Adrenal gland (tissue), 12 donors: ENCODE measurements around the gene PTH2R. TPM values are rescaled to one million over a fixed set of nuclear protein-coding genes. Genes with fewer than 3 reads are reported as not detected.

Experiments
- DNase-seq, 7 donors: peaks; one replicate each; pipeline ENCODE4 v3.0.0-alpha.2; 2019 to 2020
- H3K27ac ChIP-seq, 5 donors: fragments of 200-600 bp; sonication (generic) in 4 of 5; 1 replicate in 3 of 5; 2 replicates in 2 of 5; pipeline versions ENCODE4 v1.5.1 to v1.8.0; 2016 to 2020; ENCODE audit warnings: mild to moderate bottlenecking in 1 of 5
- H3K27me3 ChIP-seq: fragments of 200-600 bp; 2 replicates; pipeline ENCODE4 v1.8.0; 2021
- H3K36me3 ChIP-seq, 2 donors: fragments of 200-600 bp; replicated peaks in 1 of 2; 1 replicate in 1 of 2; 2 replicates in 1 of 2; pipeline versions ENCODE4 v1.5.1 to v1.8.0; 2018 to 2022
- H3K4me1 ChIP-seq, 2 donors: fragments of 200-600 bp; replicated peaks in 1 of 2; 1 replicate in 1 of 2; 2 replicates in 1 of 2; pipeline versions ENCODE4 v1.5.1 to v1.8.0; 2018 to 2021
- H3K4me3 ChIP-seq, 4 donors: fragments of 200-600 bp; sonication (generic) in 3 of 4; one replicate each; pipeline ENCODE4 v1.5.1; 2016 to 2018
- H3K9me3 ChIP-seq, 3 donors: fragments of 200-600 bp; sonication (generic) in 1 of 3; replicated peaks in 1 of 3; 1 replicate in 2 of 3; 2 replicates in 1 of 3; pipeline versions ENCODE4 v1.5.1 to v1.8.0; 2016 to 2021
- POLR2A ChIP-seq, 2 donors: fragments of 450-650 bp; IDR thresholded peaks; one replicate each; pipeline ENCODE4 v1.6.1; 2017; ENCODE audit warnings: antibody characterized with exemption in 2 of 2, mild to moderate bottlenecking in 2 of 2, moderate library complexity in 1 of 2
- WGBS, 4 donors: extraction: QIAGEN DNeasy Blood & Tissue Kit in 2 of 4; methylation state at CpG; one replicate each; pipeline versions ENCODE4 v1.1.5 to v1.1.7; 2013 to 2017; 5-methylcytosine and 5-hydroxymethylcytosine counted together
- intact Hi-C, 2 donors: fragments of 100-400 bp; cut with DNase I; formaldehyde crosslinking; loops; one replicate each; pipeline versions ENCODE4 v1.14.1 to v1.15.0; 2022 to 2023
- polyA plus RNA-seq, 3 donors: library from polyadenylated mRNA; stranded (reverse); fragments of 200-250 nt in 2 of 3; fragments of 350-450 nt in 1 of 3; fragmentation: Illumina TruSeq in 1 of 3; extraction: RNeasy Lipid Tissue Mini Kit (QIAGEN cat#74804) in 1 of 3; gene quantifications; one replicate each; pipeline ENCODE4 v1.2.3, GENCODE V29; 2013 to 2014
- total RNA-seq, 9 donors: library from RNA; depleted of rRNA in 4 of 9; stranded (reverse); fragments of >200 nt in 4 of 9; fragments of 120-200 nt in 1 of 9; fragmentation: NEBNext Ultra II Directional in 1 of 9; extraction: Animal tissue kit (Norgen Biotek cat#: 25700) in 1 of 9; gene quantifications; one replicate each; pipeline versions ENCODE4 v1.1.0 to v1.2.4, GENCODE V29; 2013 to 2023
- TF ChIP-seq, protein P1 (sequence below), 6 experiments: fragments of 450-650 bp in 4 of 6; fragments of 200-600 bp in 2 of 6; sonication (generic) in 1 of 6; IDR thresholded peaks; 1 replicate in 5 of 6; 2 replicates in 1 of 6; pipeline versions ENCODE4 v1.5.1 to v1.8.0; 2016 to 2021; ENCODE audit warnings: antibody characterized with exemption in 6 of 6, mild to moderate bottlenecking in 2 of 6, moderate library complexity in 1 of 6
- donor health status: healthy with polysubstance abuse.
- donor health status: Bipolar disorder and iron deficiency.
- donor health status: DM: yes; HTN: yes; CAD: no.
- donor health status: DM: no; HTN: no; CAD: no.
- donor health status: DM: no; HTN: no; CAD: no.
- donor health status: DM: yes; HTN: yes; CAD: no.

The PTH2R gene
- total and polyA plus RNA-seq, 12 donors = 0.11 to 0.84 (median 0.28) TPM; not detected in 2

DNA sequence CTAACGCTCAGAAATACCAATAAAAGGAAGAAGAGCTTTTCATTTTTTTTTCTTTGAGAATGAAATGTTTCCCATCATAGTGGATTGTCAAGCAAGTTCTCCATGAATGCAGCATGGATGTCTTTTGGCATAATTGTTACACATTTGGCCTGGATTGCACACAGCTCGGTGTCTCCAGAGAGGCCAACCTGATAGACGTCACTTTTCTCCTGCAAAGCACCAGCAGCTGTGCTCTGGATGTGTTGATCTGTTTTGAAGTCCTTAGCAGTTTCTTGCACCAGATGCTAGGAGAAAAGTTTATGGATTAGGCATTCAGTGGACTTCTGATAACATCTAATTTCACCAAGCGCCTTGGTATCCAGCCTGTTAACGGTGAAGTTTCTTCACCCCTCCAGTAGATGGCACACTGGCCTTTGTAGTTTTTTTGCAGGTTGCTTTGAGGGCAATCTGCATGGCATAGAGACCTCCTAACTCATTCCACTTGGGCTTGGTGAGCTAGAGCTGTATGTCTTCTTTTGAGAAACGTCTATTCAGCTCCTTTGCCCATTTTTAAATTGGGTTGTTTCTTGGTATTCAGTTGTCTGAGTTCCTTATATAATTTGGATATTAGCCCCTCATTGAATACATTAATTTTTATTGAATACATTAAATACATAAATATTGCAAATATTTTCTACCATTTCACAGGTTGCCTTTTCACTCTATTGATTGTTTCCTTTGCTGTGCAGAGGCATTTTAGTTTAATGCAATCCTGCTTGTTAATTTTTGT, 59.7 kb downstream of the PTH2R start:
- peak; percentile 10 to 52 (median 22) for DNase-seq
- TF ChIP-seq, protein P1, sequence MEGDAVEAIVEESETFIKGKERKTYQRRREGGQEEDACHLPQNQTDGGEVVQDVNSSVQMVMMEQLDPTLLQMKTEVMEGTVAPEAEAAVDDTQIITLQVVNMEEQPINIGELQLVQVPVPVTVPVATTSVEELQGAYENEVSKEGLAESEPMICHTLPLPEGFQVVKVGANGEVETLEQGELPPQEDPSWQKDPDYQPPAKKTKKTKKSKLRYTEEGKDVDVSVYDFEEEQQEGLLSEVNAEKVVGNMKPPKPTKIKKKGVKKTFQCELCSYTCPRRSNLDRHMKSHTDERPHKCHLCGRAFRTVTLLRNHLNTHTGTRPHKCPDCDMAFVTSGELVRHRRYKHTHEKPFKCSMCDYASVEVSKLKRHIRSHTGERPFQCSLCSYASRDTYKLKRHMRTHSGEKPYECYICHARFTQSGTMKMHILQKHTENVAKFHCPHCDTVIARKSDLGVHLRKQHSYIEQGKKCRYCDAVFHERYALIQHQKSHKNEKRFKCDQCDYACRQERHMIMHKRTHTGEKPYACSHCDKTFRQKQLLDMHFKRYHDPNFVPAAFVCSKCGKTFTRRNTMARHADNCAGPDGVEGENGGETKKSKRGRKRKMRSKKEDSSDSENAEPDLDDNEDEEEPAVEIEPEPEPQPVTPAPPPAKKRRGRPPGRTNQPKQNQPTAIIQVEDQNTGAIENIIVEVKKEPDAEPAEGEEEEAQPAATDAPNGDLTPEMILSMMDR (IDR thresholded peaks at IDR 0.05) = peak; percentile 9 to 60 (median 49)
- TF ChIP-seq POLR2A (IDR thresholded peaks at IDR 0.05) = no peak
- intact Hi-C loops = no loop called here
- Histone ChIP-seq H3K36me3 (no peaks in the 10 kb centered on the region), H3K27me3 (no peaks in the 10 kb centered on the region), H3K4me1 (peaks cover 0 to 9% of the 10 kb centered on the region in 2 donors), H3K4me3 (no peak overlapping the region), H3K9me3 (no peaks in the 10 kb centered on the region), H3K27ac (no peak overlapping the region)
- WGBS, 4 donors = 48 to 59% (median 55%) methylated on average over 6 of the region's 6 CpGs

DNA sequence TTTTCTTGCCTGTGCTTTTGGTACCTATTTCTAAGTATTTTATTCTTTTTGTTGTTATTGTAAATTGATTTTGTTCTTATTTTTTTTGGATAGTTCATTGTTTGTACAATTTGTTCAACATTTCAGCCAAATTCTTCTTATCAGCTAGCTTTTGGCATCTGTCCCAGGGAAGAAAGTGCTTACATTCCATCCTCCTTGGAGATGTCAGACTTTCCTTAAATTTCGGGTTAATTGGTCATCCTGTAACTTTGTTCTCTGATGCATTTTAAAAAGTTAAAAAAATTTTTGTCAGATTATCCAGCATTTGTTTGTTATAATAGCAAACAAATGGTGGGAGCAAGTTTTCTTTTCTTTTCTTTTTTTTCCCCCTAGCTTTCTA, 60.3 kb downstream of the PTH2R start:
- no peak overlapping the region for H3K4me3 ChIP-seq
- H3K27ac ChIP-seq = no peak overlapping the region
- H3K4me1 ChIP-seq = peaks cover 0 to 9% of the 10 kb centered on the region in 2 donors
- DNase-seq = peak in 1 of 7 donors; percentile 14
- no peaks in the 10 kb centered on the region for H3K9me3 ChIP-seq
- no peaks in the 10 kb centered on the region for H3K27me3 ChIP-seq
- intact Hi-C loops = no loop called here
- H3K36me3 ChIP-seq = no peaks in the 10 kb centered on the region
- TF ChIP-seq POLR2A (IDR thresholded peaks at IDR 0.05) = no peak
- TF ChIP-seq, protein P1 (IDR thresholded peaks at IDR 0.05) = no peak
- 15 to 30% (median 19%) methylated on average over 1 of the region's 1 CpG for WGBS, 4 donors

DNA sequence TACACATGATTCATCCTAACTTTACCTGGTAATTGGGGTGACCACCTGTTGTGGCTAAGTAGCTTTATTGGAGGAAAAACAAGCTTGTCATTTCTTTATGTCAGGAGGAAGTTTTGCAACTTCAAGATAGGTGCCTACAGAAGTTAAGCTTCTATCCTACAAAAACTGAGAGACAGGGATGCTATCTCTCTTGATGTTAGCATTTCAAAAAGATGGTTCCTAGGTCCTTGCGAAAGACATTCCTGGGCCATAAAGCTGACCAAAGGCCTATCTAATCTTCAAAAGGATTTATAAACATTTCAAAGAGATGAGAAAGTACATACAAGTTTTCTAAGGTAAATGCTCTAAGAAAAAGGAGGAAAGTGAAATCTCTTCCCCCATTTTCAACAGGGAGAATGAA, 61.0 kb downstream of the PTH2R start:
- no peaks in the 10 kb centered on the region for H3K27me3 ChIP-seq
- intact Hi-C loops = no loop called here
- no peak for TF ChIP-seq POLR2A (IDR thresholded peaks at IDR 0.05)
- TF ChIP-seq, protein P1 (IDR thresholded peaks at IDR 0.05) = no peak
- peaks cover 0 to 9% of the 10 kb centered on the region in 2 donors for H3K4me1 ChIP-seq
- H3K4me3 ChIP-seq = no peak overlapping the region
- no peak overlapping the region for H3K27ac ChIP-seq
- H3K36me3 ChIP-seq = no peaks in the 10 kb centered on the region
- DNase-seq = no peak
- 87 to 92% (median 90%) methylated on average over 1 of the region's 1 CpG for WGBS, 4 donors
- no peaks in the 10 kb centered on the region for H3K9me3 ChIP-seq

DNA sequence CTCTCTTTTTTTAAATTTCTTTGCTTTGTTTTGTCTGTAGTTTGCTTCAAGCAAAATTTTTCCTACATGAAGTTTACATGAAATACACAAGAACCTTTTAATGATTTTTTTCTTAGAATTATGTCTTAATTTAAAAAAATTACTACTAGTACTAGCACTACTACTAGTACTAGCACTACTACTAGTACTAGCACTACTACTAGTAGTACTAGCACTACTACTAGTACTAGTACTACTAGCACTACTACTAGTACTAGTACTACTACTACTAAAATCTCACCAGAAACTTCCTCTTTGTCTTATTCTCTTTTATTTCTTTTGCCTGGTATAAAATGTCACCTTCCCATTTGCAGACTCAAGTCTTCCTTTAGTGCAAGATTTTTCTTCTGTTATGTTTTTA, 71.1 kb downstream of the PTH2R start:
- TF ChIP-seq, protein P1 (IDR thresholded peaks at IDR 0.05) = no peak
- no peak for TF ChIP-seq POLR2A (IDR thresholded peaks at IDR 0.05)
- H3K4me1 ChIP-seq = no peaks in the 10 kb centered on the region
- no peak overlapping the region for H3K27ac ChIP-seq
- no peaks in the 10 kb centered on the region for H3K27me3 ChIP-seq
- no peak for DNase-seq
- no peaks in the 10 kb centered on the region for H3K9me3 ChIP-seq
- no peaks in the 10 kb centered on the region for H3K36me3 ChIP-seq
- no peak overlapping the region for H3K4me3 ChIP-seq
- intact Hi-C loops = no loop called here
